Right lobe of liver (tissue), 4 donors: ENCODE results near the gene RCOR1.

Experiments
- POLR2A ChIP-seq: fragments of 450-650 bp; IDR thresholded peaks from one replicate; pipeline ENCODE4 v1.6.1; 2017; ENCODE audit warnings: antibody characterized with exemption, mild to moderate bottlenecking
- TF ChIP-seq, protein P1 (sequence below), 4 donors: fragments of 200-600 bp in 3 of 4; fragments of 450-650 bp in 1 of 4; IDR thresholded peaks; one replicate each; pipeline versions ENCODE4 v1.5.1 to v1.8.0; 2016 to 2022; ENCODE audit warnings: antibody characterized with exemption in 4 of 4, mild to moderate bottlenecking in 2 of 4
- donor health status: DM: no; HTN: no; CAD: no.
- donor health status: DM: no; HTN: no; CAD: no.
- donor health status: DM: no; HTN: yes; CAD: no.

DNA sequence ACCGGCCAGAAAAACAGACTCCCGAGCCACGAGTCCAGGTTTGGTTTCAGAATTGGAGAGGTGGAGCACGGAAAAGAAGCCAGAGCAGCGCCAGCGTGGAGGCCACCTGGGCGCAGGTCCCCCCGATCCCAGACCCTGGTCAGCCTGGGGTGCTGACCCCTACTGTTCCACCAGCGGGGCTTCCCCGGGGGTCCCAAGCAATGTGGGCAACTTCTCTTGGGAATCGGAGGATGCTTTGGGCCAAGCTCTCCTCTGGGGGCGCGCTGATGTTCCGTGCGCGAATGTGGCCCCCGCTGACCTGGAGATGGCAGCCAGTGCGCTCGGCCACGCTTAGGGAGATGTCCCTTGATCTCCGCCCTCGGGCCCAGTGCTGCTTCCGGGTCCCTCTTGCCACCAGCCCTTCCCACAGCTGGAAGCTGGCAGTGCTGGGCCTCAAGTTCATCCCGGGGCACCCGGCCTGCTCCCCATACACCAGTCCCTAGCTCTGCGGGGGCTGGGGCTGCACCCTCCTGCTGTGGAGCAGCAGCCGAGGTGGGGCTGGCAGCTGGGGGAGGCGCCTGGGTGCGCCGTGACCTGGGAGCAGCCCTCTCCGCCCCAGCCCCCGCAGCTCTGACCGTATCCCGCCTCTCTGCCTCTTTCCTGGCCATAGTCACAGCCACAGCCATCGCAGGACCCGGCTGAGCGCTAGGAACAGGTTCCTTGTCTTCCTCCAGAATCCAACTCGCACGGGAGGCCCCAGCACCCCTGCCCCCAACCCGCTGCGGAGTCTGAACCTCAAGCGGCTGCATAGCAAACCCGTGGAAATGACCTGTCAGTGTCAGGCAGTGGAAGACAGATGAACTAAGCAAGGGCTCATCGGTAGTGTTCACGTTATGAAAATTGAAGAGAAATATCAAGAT lies 91.2 kb downstream of the RCOR1 start:
- TF ChIP-seq, protein P1, sequence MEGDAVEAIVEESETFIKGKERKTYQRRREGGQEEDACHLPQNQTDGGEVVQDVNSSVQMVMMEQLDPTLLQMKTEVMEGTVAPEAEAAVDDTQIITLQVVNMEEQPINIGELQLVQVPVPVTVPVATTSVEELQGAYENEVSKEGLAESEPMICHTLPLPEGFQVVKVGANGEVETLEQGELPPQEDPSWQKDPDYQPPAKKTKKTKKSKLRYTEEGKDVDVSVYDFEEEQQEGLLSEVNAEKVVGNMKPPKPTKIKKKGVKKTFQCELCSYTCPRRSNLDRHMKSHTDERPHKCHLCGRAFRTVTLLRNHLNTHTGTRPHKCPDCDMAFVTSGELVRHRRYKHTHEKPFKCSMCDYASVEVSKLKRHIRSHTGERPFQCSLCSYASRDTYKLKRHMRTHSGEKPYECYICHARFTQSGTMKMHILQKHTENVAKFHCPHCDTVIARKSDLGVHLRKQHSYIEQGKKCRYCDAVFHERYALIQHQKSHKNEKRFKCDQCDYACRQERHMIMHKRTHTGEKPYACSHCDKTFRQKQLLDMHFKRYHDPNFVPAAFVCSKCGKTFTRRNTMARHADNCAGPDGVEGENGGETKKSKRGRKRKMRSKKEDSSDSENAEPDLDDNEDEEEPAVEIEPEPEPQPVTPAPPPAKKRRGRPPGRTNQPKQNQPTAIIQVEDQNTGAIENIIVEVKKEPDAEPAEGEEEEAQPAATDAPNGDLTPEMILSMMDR (IDR thresholded peaks at IDR 0.05): peak in 1 of 4 donors; percentile 6
- TF ChIP-seq POLR2A: peak; percentile 49
